Measurements from ENCODE around the gene TMX1.

DNA sequence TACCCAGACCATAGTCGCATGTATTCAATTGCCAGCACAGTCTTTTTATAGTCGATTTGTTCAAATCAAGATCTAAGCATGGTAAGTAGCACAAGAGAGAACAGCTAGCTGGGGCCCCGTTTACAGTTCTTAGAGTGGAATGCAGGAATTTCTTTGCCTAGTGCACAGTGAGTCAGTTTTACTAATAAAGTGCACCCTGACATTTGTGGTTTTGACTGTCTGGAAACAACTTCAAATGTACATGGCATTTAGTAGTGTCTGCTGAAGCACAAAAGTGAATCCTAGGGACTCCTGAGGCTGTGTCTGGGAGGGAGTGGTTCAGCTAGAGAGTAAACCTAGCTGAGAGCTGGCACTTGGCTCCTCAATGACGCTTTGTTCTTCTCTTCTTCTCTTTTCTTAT, 64.9 kb downstream of the TMX1 start:
- TF ChIP-seq SP1 (IDR thresholded peaks at IDR 0.05; ENCODE audit: low read depth, low read length) (no peak), JUND (IDR thresholded peaks at IDR 0.05; ENCODE audit: low read length) (no peak), KDM1A (IDR thresholded peaks at IDR 0.05; ENCODE audit: borderline replicate concordance, low read length) (no peak), EZH2 (IDR thresholded peaks at IDR 0.05; ENCODE audit: low read depth, low read length, severe bottlenecking) (no peak), CEBPB (IDR thresholded peaks at IDR 0.05; ENCODE audit: low read depth, low read length) (no peak)
- TF ChIP-seq, protein P1, sequence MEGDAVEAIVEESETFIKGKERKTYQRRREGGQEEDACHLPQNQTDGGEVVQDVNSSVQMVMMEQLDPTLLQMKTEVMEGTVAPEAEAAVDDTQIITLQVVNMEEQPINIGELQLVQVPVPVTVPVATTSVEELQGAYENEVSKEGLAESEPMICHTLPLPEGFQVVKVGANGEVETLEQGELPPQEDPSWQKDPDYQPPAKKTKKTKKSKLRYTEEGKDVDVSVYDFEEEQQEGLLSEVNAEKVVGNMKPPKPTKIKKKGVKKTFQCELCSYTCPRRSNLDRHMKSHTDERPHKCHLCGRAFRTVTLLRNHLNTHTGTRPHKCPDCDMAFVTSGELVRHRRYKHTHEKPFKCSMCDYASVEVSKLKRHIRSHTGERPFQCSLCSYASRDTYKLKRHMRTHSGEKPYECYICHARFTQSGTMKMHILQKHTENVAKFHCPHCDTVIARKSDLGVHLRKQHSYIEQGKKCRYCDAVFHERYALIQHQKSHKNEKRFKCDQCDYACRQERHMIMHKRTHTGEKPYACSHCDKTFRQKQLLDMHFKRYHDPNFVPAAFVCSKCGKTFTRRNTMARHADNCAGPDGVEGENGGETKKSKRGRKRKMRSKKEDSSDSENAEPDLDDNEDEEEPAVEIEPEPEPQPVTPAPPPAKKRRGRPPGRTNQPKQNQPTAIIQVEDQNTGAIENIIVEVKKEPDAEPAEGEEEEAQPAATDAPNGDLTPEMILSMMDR (IDR thresholded peaks at IDR 0.05; ENCODE audit: control extremely low read depth in 1 of 3, insufficient read depth in 1 of 3, low read depth in 1 of 3, low read length in 3 of 3): no peak

Measured in H1 (cell line).